ENCODE data around the gene PRELP.
A peak's percentile ranks its signal among the peaks of the same experiment; 100 is the strongest.
"Not testable (repeated sequence)": the region's sequence is repeated elsewhere in the genome, so short reads cannot be mapped to it uniquely, and the experiment has no call there.

Gene PRELP

GRCh38 chr1:203454986-203455471, 20.6 kb upstream of the PRELP start:
- peak; percentile 88 for DNase-seq (ENCODE audit: low read depth)

GRCh38 chr1:203455706-203456105, 19.9 kb upstream of the PRELP start:
- no peak for DNase-seq (ENCODE audit: low read depth)

- DNase-seq (ENCODE audit: low read depth) = no peak
Measured at GRCh38 chr1:203456577-203456976, 19.0 kb upstream of the PRELP start.

GRCh38 chr1:203458078-203458477, 17.5 kb upstream of the PRELP start:
- DNase-seq (ENCODE audit: low read depth) = no peak

- DNase-seq (ENCODE audit: low read depth) = no peak
Measured at GRCh38 chr1:203459671-203460201, 15.9 kb upstream of the PRELP start.

GRCh38 chr1:203461717-203462116, 13.9 kb upstream of the PRELP start:
- no peak for DNase-seq (ENCODE audit: low read depth)

GRCh38 chr1:203462143-203462542, 13.5 kb upstream of the PRELP start:
- DNase-seq (ENCODE audit: low read depth) = no peak

GRCh38 chr1:203462878-203463277, 12.7 kb upstream of the PRELP start:
- no peak for DNase-seq (ENCODE audit: low read depth)

GRCh38 chr1:203463469-203464062, 12.0 kb upstream of the PRELP start:
- DNase-seq (ENCODE audit: low read depth) = no peak

- no peak for DNase-seq (ENCODE audit: low read depth)
Measured at GRCh38 chr1:203464226-203464625, 11.4 kb upstream of the PRELP start.

GRCh38 chr1:203464743-203465142, 10.9 kb upstream of the PRELP start:
- DNase-seq (ENCODE audit: low read depth) = no peak

GRCh38 chr1:203465146-203465798, 10.3 kb upstream of the PRELP start:
- no peak for DNase-seq (ENCODE audit: low read depth)

- DNase-seq (ENCODE audit: low read depth) = no peak
Measured at GRCh38 chr1:203465948-203466347, 9.7 kb upstream of the PRELP start.

- not testable (repeated sequence) for DNase-seq (ENCODE audit: low read depth)
Measured at GRCh38 chr1:203466906-203467549, 8.6 kb upstream of the PRELP start.

- DNase-seq (ENCODE audit: low read depth) = no peak
Measured at GRCh38 chr1:203467550-203467921, 8.1 kb upstream of the PRELP start.

GRCh38 chr1:203468326-203468725, 7.3 kb upstream of the PRELP start:
- DNase-seq (ENCODE audit: low read depth) = no peak

GRCh38 chr1:203470240-203470639, 5.4 kb upstream of the PRELP start:
- no peak for DNase-seq (ENCODE audit: low read depth)

GRCh38 chr1:203471841-203472240, 3.8 kb upstream of the PRELP start:
- DNase-seq (ENCODE audit: low read depth) = no peak

GRCh38 chr1:203473281-203473680, 2.3 kb upstream of the PRELP start:
- no peak for DNase-seq (ENCODE audit: low read depth)

- DNase-seq (ENCODE audit: low read depth) = no peak
Measured at GRCh38 chr1:203473781-203474305, 1.8 kb upstream of the PRELP start.

- no peak for DNase-seq (ENCODE audit: low read depth)
Measured at GRCh38 chr1:203476216-203476814, 709 bp downstream of the PRELP start.

GRCh38 chr1:203477748-203478147, 2.1 kb downstream of the PRELP start:
- DNase-seq (ENCODE audit: low read depth) = no peak

GRCh38 chr1:203478231-203478630, 2.6 kb downstream of the PRELP start:
- DNase-seq (ENCODE audit: low read depth) = no peak
